Skeletal muscle tissue (tissue), 4 donors: ENCODE data around the gene TCAP. TPM values are rescaled to one million over a fixed set of nuclear protein-coding genes. Genes with fewer than 3 reads are reported as not detected.
A peak's percentile ranks its signal among the peaks of the same experiment; 100 is the strongest.

Source experiments
- H3K27ac ChIP-seq: one replicate; pipeline ENCODE4 v1.7.0; 2013; ENCODE audit warnings: mild to moderate bottlenecking, low read depth, low read length, inconsistent platforms
- H3K27me3 ChIP-seq, 3 donors: one replicate each; pipeline ENCODE4 v1.7.0; 2013; ENCODE audit warnings: low read length in 3 of 3; ENCODE audit not compliant: control insufficient read depth in 3 of 3, insufficient read depth in 3 of 3
- H3K36me3 ChIP-seq, 3 donors: one replicate each; pipeline ENCODE4 v1.7.0; 2013; ENCODE audit warnings: low read length in 3 of 3; ENCODE audit not compliant: control insufficient read depth in 3 of 3, insufficient read depth in 3 of 3
- H3K4me1 ChIP-seq, 3 donors: one replicate each; pipeline ENCODE4 v1.7.0; 2013; ENCODE audit warnings: low read length in 3 of 3, mild to moderate bottlenecking in 3 of 3; ENCODE audit not compliant: control insufficient read depth in 3 of 3, insufficient read depth in 3 of 3
- H3K4me3 ChIP-seq, 3 donors: one replicate each; pipeline ENCODE4 v1.7.0; 2013; ENCODE audit warnings: low read length in 3 of 3
- H3K9ac ChIP-seq, 3 donors: one replicate each; pipeline ENCODE4 v1.7.0; 2013; ENCODE audit warnings: low read length in 3 of 3, mild to moderate bottlenecking in 3 of 3, moderate library complexity in 2 of 3, low read depth in 1 of 3
- H3K9me3 ChIP-seq, 3 donors: one replicate each; pipeline ENCODE4 v1.7.0; 2013; ENCODE audit warnings: low read length in 3 of 3; ENCODE audit not compliant: control insufficient read depth in 3 of 3
- total RNA-seq: library from RNA; depleted of rRNA; stranded (reverse); fragments of >200 nt; gene quantifications from one replicate; pipeline ENCODE4 v1.2.3, GENCODE V29; 2014
- donor health status: Osteomylitis.

TCAP gene
- total RNA-seq, 1 donor from 2014 or later, result 78.8 TPM

DNA sequence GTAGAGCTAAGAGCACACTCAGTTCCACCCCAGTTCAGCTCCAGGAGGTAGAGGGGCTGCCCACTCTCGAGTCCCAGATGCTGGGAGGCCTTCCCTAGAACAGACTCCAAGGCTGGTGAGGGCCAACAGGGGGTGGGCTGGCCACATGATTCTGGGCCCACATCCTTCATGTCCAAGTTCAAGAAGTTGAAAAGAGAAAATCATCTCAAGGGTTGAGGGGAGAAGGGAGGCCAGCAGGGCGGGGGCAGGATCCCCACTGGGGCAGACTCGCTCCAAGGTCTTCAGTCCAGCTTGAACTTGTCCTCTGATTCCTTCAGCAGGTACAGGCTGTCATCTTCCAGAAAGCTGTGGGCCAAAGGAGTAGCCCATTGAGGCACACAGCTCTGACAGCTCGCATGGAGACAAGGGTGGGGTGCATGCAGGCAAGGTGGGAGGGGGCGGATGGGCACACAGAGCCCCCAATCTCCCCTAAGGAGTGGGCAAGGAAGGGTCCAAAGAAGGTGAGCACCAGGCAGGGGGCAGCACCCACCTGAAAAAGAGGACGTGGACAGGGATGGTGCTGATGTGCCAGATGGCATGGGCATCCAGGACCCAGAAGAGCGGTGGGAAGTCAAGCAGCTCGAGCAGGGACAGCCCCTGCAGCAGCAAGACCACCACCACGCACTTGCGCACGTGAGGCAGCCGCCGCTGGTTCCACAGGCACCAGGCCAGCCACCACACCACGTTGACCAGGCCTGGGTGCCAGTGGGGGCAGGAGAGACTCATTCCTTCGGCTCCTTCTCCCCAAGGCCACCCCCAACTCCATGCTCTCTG, 7.6 kb downstream of the TCAP start:
- H3K4me3 ChIP-seq, result no peak overlapping the region
- H3K27ac ChIP-seq, result peak overlapping the region; percentile 74
- peaks cover 0 to 17% (median 6%) of the 10 kb centered on the region in 3 donors for H3K27me3 ChIP-seq
- H3K36me3 ChIP-seq, result peaks cover 0 to 3% (median 0%) of the 10 kb centered on the region in 3 donors
- H3K4me1 ChIP-seq, result peaks cover 63 to 89% (median 72%) of the 10 kb centered on the region in 3 donors
- no peaks in the 10 kb centered on the region for H3K9me3 ChIP-seq
- peak overlapping the region in 2 of 3 donors; percentile 45 to 79 for H3K9ac ChIP-seq

- peaks cover 67 to 93% (median 78%) of the 10 kb centered on the region in 3 donors for H3K4me1 ChIP-seq
- H3K27ac ChIP-seq, result no peak overlapping the region
- peak overlapping the region in 1 of 3 donors; percentile 20 for H3K9ac ChIP-seq
- peaks cover 0 to 17% (median 6%) of the 10 kb centered on the region in 3 donors for H3K27me3 ChIP-seq
- peaks cover 0 to 3% (median 0%) of the 10 kb centered on the region in 3 donors for H3K36me3 ChIP-seq
- H3K4me3 ChIP-seq, result no peak overlapping the region
- no peaks in the 10 kb centered on the region for H3K9me3 ChIP-seq
Measured at GRCh38 chr17:39673335-39674081, 8.4 kb downstream of the TCAP start.

DNA sequence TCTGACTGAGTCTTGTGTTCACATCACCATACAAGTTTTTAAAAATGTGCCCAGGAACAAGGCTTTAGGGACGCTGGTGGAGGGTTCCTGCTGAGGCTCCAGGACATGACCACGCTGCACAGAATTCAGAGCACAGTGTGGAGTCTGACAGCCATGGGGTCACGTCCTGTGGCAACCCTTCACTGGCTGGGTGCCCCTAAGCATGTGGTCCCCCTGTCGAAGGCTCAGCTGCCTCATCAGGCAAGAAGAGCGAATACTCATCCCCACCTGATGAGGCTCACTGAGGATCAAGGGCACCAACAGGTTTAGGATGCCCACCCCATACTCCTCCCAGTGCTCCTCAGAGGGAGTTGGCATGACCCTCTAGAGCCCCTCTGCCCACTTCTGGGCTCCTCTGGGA, 9.0 kb downstream of the TCAP start:
- Histone ChIP-seq H3K9ac (peak overlapping the region in 1 of 3 donors; percentile 51), H3K4me1 (peaks cover 70 to 96% (median 80%) of the 10 kb centered on the region in 3 donors), H3K27me3 (peaks cover 0 to 17% (median 6%) of the 10 kb centered on the region in 3 donors), H3K27ac (peak overlapping the region; percentile 99), H3K4me3 (no peak overlapping the region), H3K36me3 (peaks cover 0 to 3% (median 1%) of the 10 kb centered on the region in 3 donors), H3K9me3 (no peaks in the 10 kb centered on the region)

- H3K9ac ChIP-seq, result peak overlapping the region in 2 of 3 donors; percentile 65 to 73
Measured at GRCh38 chr17:39674702-39675389, 9.7 kb downstream of the TCAP start.

DNA sequence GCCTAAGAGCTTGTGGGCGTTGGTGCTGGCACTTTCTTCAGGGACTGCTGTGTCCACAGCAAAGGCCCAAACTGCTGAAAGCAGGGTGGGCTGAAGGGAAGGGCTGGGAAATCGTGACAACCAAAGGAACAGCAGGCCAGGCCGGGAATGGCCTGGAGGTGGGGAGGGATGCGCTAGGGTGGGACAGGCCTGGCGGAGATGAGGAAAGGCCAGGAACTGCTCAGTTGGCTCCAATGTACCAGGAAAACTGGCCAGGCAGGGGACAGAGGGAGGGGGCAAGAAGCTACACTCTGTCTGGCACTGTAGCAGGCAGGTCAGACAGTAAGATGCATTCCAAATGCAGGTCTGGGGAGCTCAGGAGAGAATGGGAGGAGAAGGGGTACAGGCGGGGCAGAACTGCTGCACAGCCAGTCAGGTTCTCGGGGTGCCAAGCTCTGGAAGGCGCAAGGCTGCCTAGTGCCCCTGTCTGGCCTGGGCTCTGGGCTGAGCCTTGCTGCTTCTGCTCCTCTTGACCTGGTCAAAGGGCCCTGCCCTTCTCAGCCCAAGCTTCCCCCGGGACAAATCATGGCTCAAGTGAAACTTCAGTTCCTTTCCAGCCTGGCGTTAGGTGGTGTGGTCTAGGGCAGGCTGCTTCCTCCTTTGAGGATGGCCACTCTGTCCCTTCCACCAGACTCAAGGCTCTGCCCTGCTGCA, 10.4 kb downstream of the TCAP start:
- Histone ChIP-seq H3K27me3 (peaks cover 0 to 4% (median 4%) of the 10 kb centered on the region in 3 donors), H3K4me3 (no peak overlapping the region), H3K27ac (peak overlapping the region; percentile 99), H3K36me3 (peaks cover 0 to 5% (median 0%) of the 10 kb centered on the region in 3 donors), H3K9me3 (no peaks in the 10 kb centered on the region), H3K9ac (peak overlapping the region; percentile 42 to 73 (median 65)), H3K4me1 (peaks cover 76 to 96% (median 79%) of the 10 kb centered on the region in 3 donors)

More at GRCh38 chr17:39674702-39675389, 9.7 kb downstream of the TCAP start:
- Histone ChIP-seq H3K27me3 (peaks cover 0 to 10% (median 4%) of the 10 kb centered on the region in 3 donors), H3K9me3 (no peaks in the 10 kb centered on the region), H3K27ac (peak overlapping the region; percentile 99), H3K4me3 (no peak overlapping the region), H3K36me3 (peaks cover 0 to 3% (median 2%) of the 10 kb centered on the region in 3 donors), H3K4me1 (peaks cover 77 to 96% (median 81%) of the 10 kb centered on the region in 3 donors)

DNA sequence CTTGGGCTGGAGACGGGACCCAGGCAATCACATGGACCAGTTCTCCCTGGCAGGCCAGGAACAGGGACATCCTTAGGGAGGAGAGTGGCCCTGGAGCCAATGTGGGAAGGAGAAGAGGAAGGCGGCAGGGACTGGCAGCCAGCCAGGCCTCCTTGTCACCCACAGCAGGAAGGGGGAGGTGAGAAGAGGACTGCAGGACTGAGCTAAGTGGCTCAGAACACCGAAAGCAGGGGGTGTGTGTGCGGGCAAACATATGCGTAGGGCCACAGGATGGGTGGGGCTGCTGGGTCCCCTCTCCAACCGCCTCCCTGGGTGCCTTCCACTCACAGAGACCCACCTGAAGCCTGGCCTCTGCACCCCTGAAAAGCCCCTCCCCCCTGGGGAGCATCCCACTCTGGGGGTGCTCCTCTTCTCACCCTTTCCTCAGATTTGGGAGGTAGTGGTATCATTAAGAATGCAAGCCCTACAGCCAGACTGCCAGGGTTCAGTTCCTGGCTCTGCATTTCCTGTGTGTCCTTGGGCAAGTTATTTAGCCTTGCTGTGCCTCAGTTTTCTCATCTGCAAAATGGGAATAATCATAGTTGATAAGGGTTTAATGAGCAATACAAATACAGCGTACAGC, 11.2 kb downstream of the TCAP start:
- Histone ChIP-seq H3K9me3 (no peaks in the 10 kb centered on the region), H3K4me3 (peak overlapping the region in 2 of 3 donors; percentile 29 to 45), H3K9ac (peak overlapping the region in 2 of 3 donors; percentile 42 to 73), H3K4me1 (peaks cover 68 to 91% (median 71%) of the 10 kb centered on the region in 3 donors), H3K27ac (peak overlapping the region; percentile 99), H3K27me3 (peaks cover 0 to 4% (median 0%) of the 10 kb centered on the region in 3 donors), H3K36me3 (peaks cover 0 to 5% (median 0%) of the 10 kb centered on the region in 3 donors)

DNA sequence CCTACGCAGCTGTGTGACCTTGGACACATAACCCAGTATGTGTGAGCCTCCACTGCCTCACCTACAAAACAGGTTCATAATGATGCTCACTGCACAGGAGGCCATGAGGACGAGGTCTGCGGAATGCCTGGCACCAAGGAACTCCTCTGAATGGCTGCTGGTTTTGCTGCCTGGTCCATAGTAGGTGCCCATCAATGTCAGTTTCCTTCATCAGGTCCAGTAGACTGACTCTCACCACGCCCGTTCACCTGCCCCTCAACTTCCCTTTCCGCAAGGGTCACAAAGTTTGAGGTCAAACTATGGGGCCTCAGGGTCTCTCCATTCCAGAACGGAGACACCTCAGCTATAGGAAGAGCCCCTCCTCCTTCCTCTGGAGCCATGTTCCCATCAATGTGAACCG, 11.9 kb downstream of the TCAP start:
- no peaks in the 10 kb centered on the region for H3K9me3 ChIP-seq
- H3K27ac ChIP-seq, result peak overlapping the region; percentile 99
- peak overlapping the region; percentile 29 to 45 (median 31) for H3K4me3 ChIP-seq
- H3K4me1 ChIP-seq, result peaks cover 60 to 83% (median 63%) of the 10 kb centered on the region in 3 donors
- no peaks in the 10 kb centered on the region for H3K27me3 ChIP-seq
- H3K36me3 ChIP-seq, result peaks cover 0 to 5% (median 0%) of the 10 kb centered on the region in 3 donors
- peak overlapping the region; percentile 62 to 69 (median 63) for H3K9ac ChIP-seq

DNA sequence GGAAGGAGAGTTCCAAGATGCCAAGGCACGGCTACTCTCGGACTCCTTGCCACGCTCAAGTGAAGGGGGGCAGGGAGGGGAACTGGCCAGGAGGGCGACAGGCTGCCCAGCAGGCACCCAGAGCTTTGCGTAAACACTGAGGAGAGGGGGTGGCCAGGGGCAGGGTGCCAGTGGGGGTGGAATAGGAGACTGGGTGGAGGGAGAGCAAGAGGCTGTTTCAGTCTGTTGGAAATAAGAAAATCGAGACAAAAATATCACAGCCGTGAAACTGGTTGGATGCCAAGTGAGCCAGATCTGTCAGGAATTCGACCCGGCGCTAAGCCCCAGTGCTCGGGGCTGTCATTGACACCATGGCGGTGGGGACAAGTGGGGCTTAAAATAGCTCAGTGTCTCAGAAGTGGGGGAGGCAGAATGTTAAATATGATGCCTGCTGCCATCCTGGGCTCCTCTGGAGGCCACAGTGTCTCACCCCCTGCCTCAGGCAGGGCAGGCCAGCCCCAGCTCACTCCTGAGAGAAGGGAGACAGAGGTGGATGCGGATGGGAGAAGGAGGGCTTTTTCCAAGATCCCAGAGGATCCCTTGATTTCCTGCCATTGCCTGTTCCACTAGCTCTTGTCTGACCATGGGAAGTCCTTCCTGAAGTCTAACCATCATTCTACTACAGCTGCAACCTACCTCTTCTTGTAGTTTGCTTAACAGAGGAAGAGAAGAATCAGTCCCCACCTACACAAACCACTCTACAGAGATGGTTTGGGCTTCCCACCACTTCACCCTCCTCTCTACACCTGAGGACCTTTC, 12.6 kb downstream of the TCAP start:
- H3K36me3 ChIP-seq, result peaks cover 0 to 5% (median 0%) of the 10 kb centered on the region in 3 donors
- H3K27ac ChIP-seq, result peak overlapping the region; percentile 99
- H3K4me1 ChIP-seq, result peaks cover 57 to 79% (median 59%) of the 10 kb centered on the region in 3 donors
- H3K9ac ChIP-seq, result peak overlapping the region; percentile 63 to 69 (median 66)
- peak overlapping the region; percentile 31 to 60 (median 46) for H3K4me3 ChIP-seq
- H3K27me3 ChIP-seq, result no peaks in the 10 kb centered on the region
- no peaks in the 10 kb centered on the region for H3K9me3 ChIP-seq
